Kidney epithelial cell (primary cell): ENCODE measurements around the gene SLC25A21. TPM values are rescaled to one million over a fixed set of nuclear protein-coding genes. Genes with fewer than 3 reads are reported as not detected.

Source experiments
- DNase-seq: peaks from one replicate; pipeline ENCODE4 v3.0.0-alpha.2; 2010; ENCODE audit warnings: low read depth
- H3K27me3 ChIP-seq: 2 replicates; pipeline ENCODE4 v1.6.0; 2011; ENCODE audit warnings: low read length; ENCODE audit not compliant: control insufficient read depth, insufficient read depth
- H3K36me3 ChIP-seq: 2 replicates; pipeline ENCODE4 v1.5.1; 2011; ENCODE audit warnings: low read length; ENCODE audit not compliant: control insufficient read depth, insufficient read depth
- H3K4me3 ChIP-seq: 2 replicates; pipeline ENCODE4 v1.5.1; 2011; ENCODE audit warnings: low read depth, mild to moderate bottlenecking, control low read depth, low read length
- total RNA-seq: library from RNA; depleted of rRNA; stranded (reverse); fragments of >200 nt; gene quantifications from 2 replicates; pipeline ENCODE4 v1.2.3, GENCODE V29; 2015
- TF ChIP-seq, protein P1 (sequence below): IDR thresholded peaks from 2 replicates; pipeline ENCODE4 v1.5.1; 2011; ENCODE audit warnings: mild to moderate bottlenecking, moderate library complexity, low read length, control low read depth, inconsistent platforms; ENCODE audit not compliant: insufficient read depth, poor library complexity, severe bottlenecking

The SLC25A21 gene
- total RNA-seq, 1 donor from 2014 or later = 2.1 TPM

DNA sequence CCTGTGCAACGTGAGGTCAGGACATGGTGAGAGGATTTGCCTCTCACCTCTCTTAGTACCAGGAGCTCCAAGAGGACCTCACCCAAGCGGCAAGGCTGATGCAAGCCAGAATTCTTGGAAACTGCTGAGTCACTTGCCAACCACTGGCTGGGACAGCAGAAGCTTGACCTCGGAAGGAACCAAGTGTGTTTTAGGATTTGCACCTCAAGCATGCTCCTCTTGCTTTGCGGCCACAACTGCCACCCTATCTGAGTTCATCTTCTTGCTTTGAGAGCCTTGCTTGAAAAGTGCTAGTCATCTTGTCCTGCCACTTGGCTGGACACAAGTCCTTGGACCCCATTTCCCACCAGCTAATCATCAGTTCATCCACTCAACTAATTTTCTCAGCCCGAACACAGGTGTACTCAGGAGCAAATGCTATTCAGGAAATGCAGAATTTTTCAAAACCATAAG lies 195.8 kb downstream of the SLC25A21 start:
- no peak for DNase-seq
- no peaks in the 10 kb centered on the region for H3K36me3 ChIP-seq
- no peaks in the 10 kb centered on the region for H3K27me3 ChIP-seq
- H3K4me3 ChIP-seq = no peak overlapping the region
- TF ChIP-seq, protein P1, sequence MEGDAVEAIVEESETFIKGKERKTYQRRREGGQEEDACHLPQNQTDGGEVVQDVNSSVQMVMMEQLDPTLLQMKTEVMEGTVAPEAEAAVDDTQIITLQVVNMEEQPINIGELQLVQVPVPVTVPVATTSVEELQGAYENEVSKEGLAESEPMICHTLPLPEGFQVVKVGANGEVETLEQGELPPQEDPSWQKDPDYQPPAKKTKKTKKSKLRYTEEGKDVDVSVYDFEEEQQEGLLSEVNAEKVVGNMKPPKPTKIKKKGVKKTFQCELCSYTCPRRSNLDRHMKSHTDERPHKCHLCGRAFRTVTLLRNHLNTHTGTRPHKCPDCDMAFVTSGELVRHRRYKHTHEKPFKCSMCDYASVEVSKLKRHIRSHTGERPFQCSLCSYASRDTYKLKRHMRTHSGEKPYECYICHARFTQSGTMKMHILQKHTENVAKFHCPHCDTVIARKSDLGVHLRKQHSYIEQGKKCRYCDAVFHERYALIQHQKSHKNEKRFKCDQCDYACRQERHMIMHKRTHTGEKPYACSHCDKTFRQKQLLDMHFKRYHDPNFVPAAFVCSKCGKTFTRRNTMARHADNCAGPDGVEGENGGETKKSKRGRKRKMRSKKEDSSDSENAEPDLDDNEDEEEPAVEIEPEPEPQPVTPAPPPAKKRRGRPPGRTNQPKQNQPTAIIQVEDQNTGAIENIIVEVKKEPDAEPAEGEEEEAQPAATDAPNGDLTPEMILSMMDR = no peak

DNA sequence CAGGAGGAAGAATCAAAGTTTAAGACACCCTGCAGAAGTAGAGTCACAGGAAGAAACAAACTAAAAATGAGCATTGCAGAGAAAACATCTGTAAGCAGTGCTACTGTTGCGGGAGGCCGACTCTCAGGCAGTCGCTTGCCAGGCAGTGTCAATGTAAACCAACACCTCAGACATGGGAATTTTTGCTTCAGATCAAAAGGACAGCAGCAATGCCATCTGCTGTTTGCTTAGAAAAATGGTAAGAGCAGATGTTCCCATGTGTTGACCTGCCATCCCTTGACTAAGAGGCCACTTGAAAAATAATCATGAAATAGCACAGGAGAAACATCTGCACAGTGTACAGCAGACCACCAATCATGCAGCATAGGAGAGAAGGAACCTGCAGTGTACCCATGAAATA lies 196.6 kb downstream of the SLC25A21 start:
- H3K36me3 ChIP-seq = no peaks in the 10 kb centered on the region
- TF ChIP-seq, protein P1 = no peak
- H3K27me3 ChIP-seq = no peaks in the 10 kb centered on the region
- DNase-seq = no peak
- H3K4me3 ChIP-seq = no peak overlapping the region

DNA sequence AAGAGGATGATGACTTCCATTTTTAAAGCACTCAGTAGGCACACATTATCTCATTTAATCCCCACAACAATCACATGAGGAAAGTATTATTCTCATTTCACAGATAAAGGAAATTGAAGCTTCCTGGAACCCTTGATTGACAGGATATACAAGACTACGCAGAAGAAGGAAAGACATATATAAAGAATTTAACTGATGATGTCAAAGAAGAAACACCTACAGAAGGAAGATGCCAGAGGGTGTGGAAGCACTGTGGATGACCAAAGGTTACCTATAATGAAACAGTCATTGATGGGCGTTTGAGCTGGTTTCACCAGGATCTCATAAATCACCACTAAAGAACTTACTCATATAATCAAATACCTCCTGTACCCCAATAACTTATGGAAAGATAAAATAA lies 197.4 kb downstream of the SLC25A21 start:
- TF ChIP-seq, protein P1 = no peak
- no peak for DNase-seq
- no peak overlapping the region for H3K4me3 ChIP-seq
- H3K27me3 ChIP-seq = no peaks in the 10 kb centered on the region
- no peaks in the 10 kb centered on the region for H3K36me3 ChIP-seq

DNA sequence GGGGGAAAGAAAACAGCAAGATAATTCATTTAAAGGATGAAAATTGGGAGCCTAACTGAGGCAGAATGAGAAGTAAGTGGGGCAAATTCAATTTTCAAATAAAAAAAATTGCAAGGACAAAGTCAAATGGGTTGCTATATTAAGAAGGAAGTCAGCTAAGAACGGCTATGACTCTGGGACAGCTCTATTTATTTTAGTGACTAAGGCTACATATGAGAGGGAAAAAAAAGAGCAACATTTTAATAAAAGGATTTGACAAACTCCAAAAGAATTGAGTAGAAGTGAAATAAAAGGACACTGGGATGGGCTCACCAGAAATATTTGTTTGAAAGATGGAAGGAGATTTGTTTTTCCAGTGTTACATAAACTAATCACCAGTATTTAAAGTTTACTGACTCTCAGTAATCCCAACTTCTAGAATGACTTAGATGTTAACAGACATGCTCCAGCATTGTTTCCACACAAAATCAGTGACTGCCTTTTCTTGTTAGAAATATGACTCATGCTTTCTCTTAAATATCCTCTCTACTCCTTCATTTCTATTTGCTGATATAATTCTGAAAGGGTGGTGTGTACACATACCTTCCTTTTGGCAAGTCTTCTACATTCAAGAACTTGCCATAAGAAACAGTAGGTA lies 198.5 kb downstream of the SLC25A21 start:
- TF ChIP-seq, protein P1 = no peak
- no peaks in the 10 kb centered on the region for H3K27me3 ChIP-seq
- H3K36me3 ChIP-seq = no peaks in the 10 kb centered on the region
- no peak overlapping the region for H3K4me3 ChIP-seq
- no peak for DNase-seq

DNA sequence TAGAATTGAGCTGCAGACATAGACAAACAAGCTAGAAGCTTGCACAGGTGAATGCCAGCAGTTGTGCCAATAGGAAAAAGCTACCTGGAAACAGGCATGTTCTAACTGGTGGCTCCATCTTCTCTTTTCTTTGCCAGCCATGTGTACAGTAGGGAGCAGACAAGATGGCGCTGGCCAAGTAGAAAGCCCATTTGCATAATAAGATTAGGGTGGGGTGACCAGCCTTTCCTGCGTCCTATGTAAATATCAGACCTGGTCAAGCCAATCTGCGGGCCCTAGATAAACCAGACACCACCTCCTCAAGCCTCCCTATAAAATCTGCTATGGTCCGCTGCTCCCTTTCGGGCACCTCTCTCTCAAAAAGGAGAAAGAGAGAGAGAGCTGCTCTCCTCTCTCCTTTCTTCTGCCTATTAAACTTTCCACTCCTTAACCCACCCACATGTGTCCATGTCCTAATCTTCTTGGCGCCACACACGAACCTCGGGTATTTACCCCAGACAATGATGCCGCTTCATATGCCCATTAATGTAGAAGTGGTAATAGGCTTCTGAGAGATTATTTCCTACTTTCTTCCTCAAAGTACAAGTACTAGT lies 201.0 kb downstream of the SLC25A21 start:
- H3K27me3 ChIP-seq = no peaks in the 10 kb centered on the region
- TF ChIP-seq, protein P1 = no peak
- no peak overlapping the region for H3K4me3 ChIP-seq
- H3K36me3 ChIP-seq = no peaks in the 10 kb centered on the region
- no peak for DNase-seq

DNA sequence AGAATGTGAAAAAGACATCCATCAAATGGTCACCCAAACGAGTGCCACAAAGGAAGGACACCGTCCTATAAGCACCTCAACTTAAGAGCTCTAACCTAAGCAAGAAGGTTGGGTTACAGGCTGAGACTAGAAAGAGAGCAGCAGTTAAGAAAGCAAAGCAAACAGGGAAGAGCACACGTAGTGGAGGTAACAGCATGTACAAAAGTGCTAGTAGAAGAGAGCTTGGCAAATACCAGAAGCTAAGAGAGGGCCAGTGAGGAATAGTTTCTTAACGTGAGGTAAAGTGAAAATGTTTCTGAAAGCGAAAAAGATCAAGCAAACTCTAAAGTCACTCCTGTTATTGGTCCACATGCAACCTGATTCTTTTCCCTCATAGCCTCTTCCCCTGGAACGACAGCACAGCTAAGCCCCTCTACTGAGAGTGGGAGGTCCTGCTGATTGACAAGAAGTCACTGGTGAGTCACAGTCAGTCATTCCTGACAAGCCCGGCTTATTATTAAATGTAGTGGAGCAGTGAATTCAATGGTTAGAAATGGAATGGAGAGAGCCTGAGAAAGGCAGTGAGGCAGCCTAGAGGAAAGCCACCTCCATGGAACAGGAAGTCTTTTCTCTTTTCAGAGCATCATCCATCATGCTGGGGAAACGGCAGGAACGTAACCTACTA lies 204.4 kb downstream of the SLC25A21 start:
- TF ChIP-seq, protein P1 = no peak
- H3K4me3 ChIP-seq = no peak overlapping the region
- DNase-seq = peak; percentile 57
- no peaks in the 10 kb centered on the region for H3K36me3 ChIP-seq
- H3K27me3 ChIP-seq = no peaks in the 10 kb centered on the region
